ENCODE results near the gene TUBGCP3.

GRCh38 chr13:112616586-112617362 is 28.8 kb upstream of the TUBGCP3 start:
- TF ChIP-seq CTCF (conservative IDR thresholded peaks at IDR 0.05 in 1 of 2, IDR thresholded peaks at IDR 0.05 in 1 of 2; ENCODE audit: extremely low read depth in 1 of 2, insufficient read depth in 1 of 2, low read depth in 1 of 2, low read length in 2 of 2) (peak; percentile 47 to 65), EZH2 (IDR thresholded peaks at IDR 0.05; ENCODE audit: borderline replicate concordance, low read length) (no peak)
